Type B pancreatic cell (in vitro differentiated cells): Measurements from ENCODE around the gene SYTL1. TPM values are rescaled to one million over a fixed set of nuclear protein-coding genes. Genes with fewer than 3 reads are reported as not detected.

Experiments used
- DNase-seq: peaks from one replicate; pipeline ENCODE4 v3.0.0; 2021; ENCODE audit warnings: mixed read lengths; ENCODE audit not compliant: unreplicated experiment; ENCODE audit errors: extremely low spot score
- H3K27ac Mint-ChIP-seq: 2 replicates; pipeline ENCODE4 v1.8.0; 2021; ENCODE audit warnings: mild to moderate bottlenecking, mixed read lengths
- H3K27me3 Mint-ChIP-seq: 2 replicates; pipeline ENCODE4 v1.8.0; 2021; ENCODE audit warnings: mixed read lengths
- H3K36me3 Mint-ChIP-seq: 2 replicates; pipeline ENCODE4 v1.8.0; 2021; ENCODE audit warnings: mixed read lengths
- H3K4me1 Mint-ChIP-seq: one replicate; pipeline ENCODE4 v1.8.0; 2021; ENCODE audit warnings: mixed read lengths; ENCODE audit not compliant: unreplicated experiment
- H3K4me3 Mint-ChIP-seq: 2 replicates; pipeline ENCODE4 v1.8.0; 2021; ENCODE audit warnings: mild to moderate bottlenecking, mixed read lengths
- H3K9me3 Mint-ChIP-seq: 2 replicates; pipeline ENCODE4 v1.8.0; 2021; ENCODE audit warnings: mixed read lengths
- total RNA-seq: library from RNA; stranded (reverse); gene quantifications from 2 replicates; pipeline ENCODE4 v1.2.1, GENCODE V29; 2021; ENCODE audit warnings: low replicate concordance
- TF ChIP-seq, protein P1 (sequence below): fragments of 200-600 bp; sonication (generic); conservative IDR thresholded peaks from 2 replicates; pipeline ENCODE4 v1.5.0; 2021; ENCODE audit warnings: antibody characterized with exemption, mild to moderate bottlenecking

SYTL1 gene
- total RNA-seq, 1 donor from 2014 or later = 37.2 TPM

DNA sequence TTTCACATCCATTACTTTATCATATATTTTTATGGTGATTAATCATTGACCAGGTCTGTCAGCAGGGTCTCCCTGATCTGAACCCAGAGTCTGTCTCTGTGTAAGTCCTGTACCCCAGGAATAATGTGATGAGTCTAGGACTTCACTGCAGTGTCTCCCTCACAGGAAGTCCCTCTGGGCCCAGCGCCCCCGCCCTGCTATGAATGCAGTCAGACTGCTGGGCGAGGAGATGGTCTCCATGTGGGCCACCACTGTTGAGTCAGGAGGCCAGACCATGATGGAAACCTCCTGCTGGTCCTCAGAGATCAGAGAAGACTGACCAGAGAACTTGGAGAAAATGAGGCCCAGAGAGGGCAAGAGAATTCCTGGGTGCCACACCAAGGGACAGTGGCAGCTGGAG is 10.4 kb upstream of the SYTL1 start:
- H3K27me3 Mint-ChIP-seq = no peaks in the 10 kb centered on the region
- no peak for DNase-seq
- peaks cover 9% of the 10 kb centered on the region for H3K36me3 Mint-ChIP-seq
- H3K9me3 Mint-ChIP-seq = no peaks in the 10 kb centered on the region
- H3K4me1 Mint-ChIP-seq = peaks cover 7% of the 10 kb centered on the region
- H3K27ac Mint-ChIP-seq = no peak overlapping the region
- TF ChIP-seq, protein P1, sequence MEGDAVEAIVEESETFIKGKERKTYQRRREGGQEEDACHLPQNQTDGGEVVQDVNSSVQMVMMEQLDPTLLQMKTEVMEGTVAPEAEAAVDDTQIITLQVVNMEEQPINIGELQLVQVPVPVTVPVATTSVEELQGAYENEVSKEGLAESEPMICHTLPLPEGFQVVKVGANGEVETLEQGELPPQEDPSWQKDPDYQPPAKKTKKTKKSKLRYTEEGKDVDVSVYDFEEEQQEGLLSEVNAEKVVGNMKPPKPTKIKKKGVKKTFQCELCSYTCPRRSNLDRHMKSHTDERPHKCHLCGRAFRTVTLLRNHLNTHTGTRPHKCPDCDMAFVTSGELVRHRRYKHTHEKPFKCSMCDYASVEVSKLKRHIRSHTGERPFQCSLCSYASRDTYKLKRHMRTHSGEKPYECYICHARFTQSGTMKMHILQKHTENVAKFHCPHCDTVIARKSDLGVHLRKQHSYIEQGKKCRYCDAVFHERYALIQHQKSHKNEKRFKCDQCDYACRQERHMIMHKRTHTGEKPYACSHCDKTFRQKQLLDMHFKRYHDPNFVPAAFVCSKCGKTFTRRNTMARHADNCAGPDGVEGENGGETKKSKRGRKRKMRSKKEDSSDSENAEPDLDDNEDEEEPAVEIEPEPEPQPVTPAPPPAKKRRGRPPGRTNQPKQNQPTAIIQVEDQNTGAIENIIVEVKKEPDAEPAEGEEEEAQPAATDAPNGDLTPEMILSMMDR = no peak
- no peak overlapping the region for H3K4me3 Mint-ChIP-seq

DNA sequence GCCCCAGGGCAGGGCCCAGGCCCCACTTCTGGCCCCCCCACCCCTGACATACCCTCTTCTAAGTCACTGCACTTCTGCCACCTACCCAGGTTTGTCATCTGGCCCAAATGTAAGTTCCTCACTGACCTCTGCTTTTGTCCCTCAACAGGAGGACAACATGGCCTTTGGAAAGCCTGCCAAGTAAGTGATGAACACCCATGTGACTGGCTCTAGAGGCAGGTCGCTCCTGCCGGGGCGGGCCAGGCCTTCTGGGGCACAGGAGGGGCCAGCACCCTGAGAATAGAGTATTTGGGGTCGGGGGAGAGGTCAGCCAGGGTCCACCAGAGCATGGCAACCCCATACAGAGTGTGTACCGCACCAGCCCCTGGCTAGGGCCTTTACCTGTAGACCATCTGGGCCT is 9.9 kb upstream of the SYTL1 start:
- Mint-ChIP-seq H3K27me3 (no peaks in the 10 kb centered on the region), H3K27ac (no peak overlapping the region), H3K4me3 (no peak overlapping the region), H3K9me3 (no peaks in the 10 kb centered on the region), H3K4me1 (peaks cover 2% of the 10 kb centered on the region), H3K36me3 (peaks cover 13% of the 10 kb centered on the region)
- TF ChIP-seq, protein P1 = no peak
- no peak for DNase-seq

DNA sequence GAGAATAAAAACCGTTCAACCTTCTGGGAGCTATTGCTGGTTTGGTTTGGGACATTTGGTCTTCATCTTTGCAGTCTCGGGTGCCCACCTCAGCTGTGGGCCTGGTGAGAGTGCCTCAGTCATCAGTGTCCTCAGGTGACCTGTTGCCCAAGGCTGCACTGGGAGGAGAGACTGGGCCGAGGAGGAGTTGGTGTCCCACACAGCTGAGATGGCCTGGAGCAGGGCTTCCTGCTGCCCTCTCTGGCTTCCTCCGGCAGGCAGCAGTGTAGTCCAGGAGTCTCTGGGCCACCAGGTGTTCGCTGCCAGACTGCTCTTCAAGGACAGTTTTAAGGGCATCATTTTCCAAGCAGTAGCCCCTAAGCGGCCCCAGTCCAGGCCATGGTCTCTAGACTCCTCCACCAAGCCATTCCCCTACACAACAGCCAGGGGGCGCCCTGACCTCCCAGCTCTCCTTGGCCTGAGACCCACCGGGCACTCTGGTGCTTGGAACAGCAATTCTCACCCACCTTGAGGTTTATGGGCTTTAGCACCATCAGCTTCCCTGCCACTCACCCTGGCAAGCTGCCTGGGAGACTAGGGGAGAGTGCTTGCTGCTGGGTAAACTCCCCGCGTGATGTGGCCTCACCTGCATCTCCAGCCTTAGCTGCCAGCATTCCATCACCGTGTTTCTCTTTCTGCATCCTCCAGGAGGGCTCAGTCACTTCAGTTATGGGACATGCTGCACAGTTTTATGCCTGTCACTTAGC is 9.1 kb upstream of the SYTL1 start:
- no peak overlapping the region for H3K27ac Mint-ChIP-seq
- H3K36me3 Mint-ChIP-seq = peaks cover 13% of the 10 kb centered on the region
- DNase-seq = no peak
- no peaks in the 10 kb centered on the region for H3K27me3 Mint-ChIP-seq
- TF ChIP-seq, protein P1 = peak; percentile 87
- no peak overlapping the region for H3K4me3 Mint-ChIP-seq
- no peaks in the 10 kb centered on the region for H3K4me1 Mint-ChIP-seq
- H3K9me3 Mint-ChIP-seq = no peaks in the 10 kb centered on the region

DNA sequence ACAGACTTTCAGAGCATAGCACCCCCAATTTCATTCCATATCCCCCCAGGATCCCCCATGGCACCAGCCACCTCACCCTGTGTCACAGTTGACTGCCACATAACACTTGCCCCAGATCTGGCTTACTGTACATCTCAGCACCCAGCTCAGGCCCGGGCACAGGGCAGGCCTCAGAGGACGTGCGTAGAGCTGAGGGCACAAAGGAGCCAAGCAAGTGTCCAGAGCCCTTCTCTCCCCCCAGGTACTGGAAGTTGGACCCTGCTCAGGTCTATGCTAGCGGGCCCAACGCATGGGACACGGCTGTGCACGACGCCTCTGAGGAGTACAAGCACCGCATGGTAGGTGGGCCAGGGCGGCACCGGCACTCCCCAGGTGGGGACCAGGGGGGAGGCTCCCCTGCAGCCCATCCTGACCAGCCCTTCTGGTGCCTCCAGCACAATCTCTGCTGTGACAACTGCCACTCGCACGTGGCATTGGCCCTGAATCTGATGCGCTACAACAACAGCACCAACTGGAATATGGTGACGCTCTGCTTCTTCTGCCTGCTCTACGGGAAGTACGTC is 8.0 kb upstream of the SYTL1 start:
- H3K36me3 Mint-ChIP-seq = peaks cover 13% of the 10 kb centered on the region
- TF ChIP-seq, protein P1 = no peak
- no peak for DNase-seq
- no peaks in the 10 kb centered on the region for H3K9me3 Mint-ChIP-seq
- H3K27me3 Mint-ChIP-seq = no peaks in the 10 kb centered on the region
- no peak overlapping the region for H3K27ac Mint-ChIP-seq
- no peak overlapping the region for H3K4me3 Mint-ChIP-seq
- H3K4me1 Mint-ChIP-seq = peaks cover under 1% of the 10 kb centered on the region

DNA sequence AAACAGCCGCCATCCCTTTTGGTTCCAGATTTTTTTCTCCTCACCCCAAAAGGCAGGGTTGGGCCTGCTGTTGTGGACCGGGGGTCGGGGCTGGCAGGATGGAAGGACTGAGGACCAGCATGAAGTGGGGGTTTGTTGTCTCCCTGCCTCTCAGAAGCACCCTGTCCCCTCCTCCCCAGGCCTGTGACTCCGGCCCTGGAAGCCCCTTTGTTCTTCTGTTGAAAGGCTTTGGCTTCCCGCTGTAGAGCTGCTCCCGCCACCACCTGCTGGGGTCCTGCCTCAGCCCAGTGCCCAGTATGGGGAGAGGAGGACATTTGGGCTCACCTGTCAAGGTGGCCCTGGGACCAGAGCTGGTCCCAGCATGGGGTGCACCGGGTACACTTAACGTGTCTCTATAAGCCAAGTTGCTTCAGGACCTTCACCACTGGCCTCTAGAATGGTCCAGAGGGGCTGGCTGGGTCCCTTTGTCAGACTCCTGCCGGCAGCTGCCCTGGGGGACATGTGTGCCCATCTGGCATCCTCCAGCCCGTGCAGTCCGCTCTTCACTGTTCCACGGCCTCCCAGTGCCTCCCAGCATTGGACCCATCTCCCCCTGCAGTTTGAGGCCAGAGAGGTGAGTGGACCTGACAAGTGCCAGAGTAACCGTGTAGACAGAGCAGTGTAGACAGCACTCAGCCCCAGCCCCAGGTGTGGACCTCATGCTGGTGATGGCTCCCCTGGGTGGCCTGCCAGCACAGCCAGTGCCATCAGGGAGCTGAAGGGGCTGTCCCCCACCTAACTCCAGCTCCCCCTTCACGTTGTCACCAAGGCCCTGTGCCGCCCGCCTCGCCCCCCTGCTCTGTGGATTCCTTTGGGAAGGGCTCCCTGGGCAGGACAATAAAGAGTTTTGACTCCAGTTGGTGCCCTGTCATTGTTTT is 6.1 kb upstream of the SYTL1 start:
- no peak overlapping the region for H3K4me3 Mint-ChIP-seq
- no peak overlapping the region for H3K27ac Mint-ChIP-seq
- no peaks in the 10 kb centered on the region for H3K9me3 Mint-ChIP-seq
- H3K4me1 Mint-ChIP-seq = peaks cover 11% of the 10 kb centered on the region
- DNase-seq = no peak
- no peaks in the 10 kb centered on the region for H3K27me3 Mint-ChIP-seq
- TF ChIP-seq, protein P1 = no peak
- peaks cover 13% of the 10 kb centered on the region for H3K36me3 Mint-ChIP-seq
